Measurements from ENCODE around the gene KIAA1210. TPM values are rescaled to one million over a fixed set of nuclear protein-coding genes. Genes with fewer than 3 reads are reported as not detected.

KIAA1210 gene
- total RNA-seq, 1 experiment from 2014 or later, result not detected

GRCh38 chrX:119132961-119133360 lies 5.3 kb upstream of the KIAA1210 start:
- BruUV-seq (replicated peaks), result no TSS peak
- POLR2A ChIA-PET, result no interaction called here
- DNase-seq (ENCODE audit: low read depth, low spot score), result no peak

DNA sequence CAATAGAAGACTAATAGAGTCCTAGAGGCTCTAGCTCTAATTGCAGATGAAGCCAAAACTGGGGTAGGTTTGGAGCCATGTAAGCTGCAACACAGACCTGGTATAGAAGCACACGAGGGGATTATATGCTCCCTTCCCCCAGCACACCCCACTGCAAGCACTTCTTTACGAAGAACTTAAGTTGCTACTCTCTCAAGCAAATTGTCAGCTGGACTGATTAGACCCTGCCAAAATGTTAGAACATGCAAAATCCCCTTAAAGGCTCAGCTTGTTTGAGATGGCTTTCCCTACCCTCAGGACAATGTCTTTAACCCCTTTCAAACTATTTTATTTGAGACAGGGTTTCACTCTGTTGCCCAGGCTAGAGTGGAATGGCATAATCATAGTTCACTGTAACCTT lies 4.7 kb upstream of the KIAA1210 start:
- ChIA-PET CTCF (no interaction called here), POLR2A (no interaction called here)
- Histone ChIP-seq H3K27me3 (ENCODE audit: control insufficient read depth, insufficient read depth, low read length) (peaks cover 5% of the 10 kb centered on the region; the same call in 1 of the 2 replicates), H3K36me3 (ENCODE audit: control insufficient read depth, insufficient read depth, low read length) (no peaks in the 10 kb centered on the region), H3K9me3 (ENCODE audit: control insufficient read depth, insufficient read depth, low read depth, low read length) (no peaks in the 10 kb centered on the region), H3K27ac (ENCODE audit: low read length) (no peak overlapping the region), H3K4me1 (ENCODE audit: control insufficient read depth, insufficient read depth, low read length) (no peaks in the 10 kb centered on the region), H3K4me3 (ENCODE audit: low read depth in 2 of 2, low read length in 2 of 2) (no peak overlapping the region)
- intact Hi-C loops (cut with micrococcal nuclease; ENCODE audit: unreplicated experiment), result no loop called here
- TF ChIP-seq CTCF (IDR thresholded peaks at IDR 0.05) (no peak), TCF7L2 (IDR thresholded peaks at IDR 0.05; ENCODE audit: low read depth, low read length) (no peak), POLR2AphosphoS5 (IDR thresholded peaks at IDR 0.05; ENCODE audit: low read depth, low read length) (no peak), SIN3A (IDR thresholded peaks at IDR 0.05; ENCODE audit: borderline replicate concordance, insufficient read depth, low read depth, low read length) (no peak)
- TF ChIP-seq, protein P1, sequence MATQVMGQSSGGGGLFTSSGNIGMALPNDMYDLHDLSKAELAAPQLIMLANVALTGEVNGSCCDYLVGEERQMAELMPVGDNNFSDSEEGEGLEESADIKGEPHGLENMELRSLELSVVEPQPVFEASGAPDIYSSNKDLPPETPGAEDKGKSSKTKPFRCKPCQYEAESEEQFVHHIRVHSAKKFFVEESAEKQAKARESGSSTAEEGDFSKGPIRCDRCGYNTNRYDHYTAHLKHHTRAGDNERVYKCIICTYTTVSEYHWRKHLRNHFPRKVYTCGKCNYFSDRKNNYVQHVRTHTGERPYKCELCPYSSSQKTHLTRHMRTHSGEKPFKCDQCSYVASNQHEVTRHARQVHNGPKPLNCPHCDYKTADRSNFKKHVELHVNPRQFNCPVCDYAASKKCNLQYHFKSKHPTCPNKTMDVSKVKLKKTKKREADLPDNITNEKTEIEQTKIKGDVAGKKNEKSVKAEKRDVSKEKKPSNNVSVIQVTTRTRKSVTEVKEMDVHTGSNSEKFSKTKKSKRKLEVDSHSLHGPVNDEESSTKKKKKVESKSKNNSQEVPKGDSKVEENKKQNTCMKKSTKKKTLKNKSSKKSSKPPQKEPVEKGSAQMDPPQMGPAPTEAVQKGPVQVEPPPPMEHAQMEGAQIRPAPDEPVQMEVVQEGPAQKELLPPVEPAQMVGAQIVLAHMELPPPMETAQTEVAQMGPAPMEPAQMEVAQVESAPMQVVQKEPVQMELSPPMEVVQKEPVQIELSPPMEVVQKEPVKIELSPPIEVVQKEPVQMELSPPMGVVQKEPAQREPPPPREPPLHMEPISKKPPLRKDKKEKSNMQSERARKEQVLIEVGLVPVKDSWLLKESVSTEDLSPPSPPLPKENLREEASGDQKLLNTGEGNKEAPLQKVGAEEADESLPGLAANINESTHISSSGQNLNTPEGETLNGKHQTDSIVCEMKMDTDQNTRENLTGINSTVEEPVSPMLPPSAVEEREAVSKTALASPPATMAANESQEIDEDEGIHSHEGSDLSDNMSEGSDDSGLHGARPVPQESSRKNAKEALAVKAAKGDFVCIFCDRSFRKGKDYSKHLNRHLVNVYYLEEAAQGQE (IDR thresholded peaks at IDR 0.05; ENCODE audit: insufficient read depth in 1 of 2, low read depth in 2 of 2, low read length in 1 of 2), result no peak
- no TSS peak for BruUV-seq (replicated peaks)
- in situ Hi-C loops (cut with HindIII; ENCODE audit: low pct_unique_long_range_greater_than_20kb, low sequenced_read_pairs), result no loop called here
- DNase-seq (ENCODE audit: low read depth, low spot score) (no peak), ATAC-seq (no peak)

More at GRCh38 chrX:119132961-119133360, 5.3 kb upstream of the KIAA1210 start:
- intact Hi-C loops (cut with micrococcal nuclease; ENCODE audit: unreplicated experiment), result no loop called here
- CTCF ChIA-PET, result no interaction called here
- no peak for ATAC-seq
- H3K4me1 ChIP-seq (ENCODE audit: control insufficient read depth, insufficient read depth, low read length), result no peaks in the 10 kb centered on the region
- H3K36me3 ChIP-seq (ENCODE audit: control insufficient read depth, insufficient read depth, low read length), result no peaks in the 10 kb centered on the region
- no peak overlapping the region for H3K27ac ChIP-seq (ENCODE audit: low read length)
- no peaks in the 10 kb centered on the region for H3K9me3 ChIP-seq (ENCODE audit: control insufficient read depth, insufficient read depth, low read depth, low read length)
- H3K4me3 ChIP-seq (ENCODE audit: low read depth in 2 of 2, low read length in 2 of 2), result no peak overlapping the region
- in situ Hi-C loops (cut with HindIII; ENCODE audit: low pct_unique_long_range_greater_than_20kb, low sequenced_read_pairs), result no loop called here
- H3K27me3 ChIP-seq (ENCODE audit: control insufficient read depth, insufficient read depth, low read length), result peaks cover 5% of the 10 kb centered on the region; the same call in 1 of the 2 replicates
- no peak for TF ChIP-seq TCF7L2 (IDR thresholded peaks at IDR 0.05; ENCODE audit: low read depth, low read length)
- TF ChIP-seq, protein P1 (IDR thresholded peaks at IDR 0.05; ENCODE audit: insufficient read depth in 1 of 2, low read depth in 2 of 2, low read length in 1 of 2), result no peak
- TF ChIP-seq POLR2AphosphoS5 (IDR thresholded peaks at IDR 0.05; ENCODE audit: low read depth, low read length), result no peak
- no peak for TF ChIP-seq SIN3A (IDR thresholded peaks at IDR 0.05; ENCODE audit: borderline replicate concordance, insufficient read depth, low read depth, low read length)
- TF ChIP-seq CTCF (IDR thresholded peaks at IDR 0.05), result no peak

Measured in Panc1 (cell line).